ENCODE results near the gene KPNA1.

KPNA1 gene

DNA sequence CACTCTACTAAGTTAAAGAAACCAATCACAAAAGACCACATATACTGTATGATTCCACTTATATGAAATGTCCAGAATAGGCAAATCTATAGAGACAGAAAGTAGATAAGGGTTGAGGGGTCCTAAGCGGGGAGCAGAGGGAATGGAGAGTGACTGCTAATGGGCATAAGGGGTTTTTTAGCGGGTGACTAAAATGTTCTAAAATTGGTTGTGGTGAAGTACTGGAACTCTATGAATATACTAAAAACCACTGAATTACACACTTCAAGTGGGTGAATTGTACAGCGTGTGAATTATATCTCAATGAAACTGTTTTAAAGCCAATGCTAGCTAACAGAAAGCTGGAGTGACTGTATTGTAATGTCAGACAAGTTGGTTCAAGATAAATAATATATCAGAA, 33.3 kb downstream of the KPNA1 start:
- Histone ChIP-seq H3K36me3 (peaks cover 7 to 78% (median 62%) of the 10 kb centered on the region in 11 experiments), H3K4me1 (peaks cover 0 to 21% (median 0%) of the 10 kb centered on the region in 10 experiments; a peak in 7 of 20 replicates), H3K9me3 (replicated peaks in 1 of 11) (peaks cover 0 to 7% (median 0%) of the 10 kb centered on the region in 11 experiments; a peak in 5 of 22 replicates), H3K4me3 (no peak overlapping the region), H3K9ac (no peak overlapping the region), H3K4me2 (no peak overlapping the region), H3K27ac (no peak overlapping the region), H4K20me1 (peaks cover 10 to 100% (median 85%) of the 10 kb centered on the region in 11 experiments; a peak in 20 of 22 replicates), H3K27me3 (no peaks in the 10 kb centered on the region)
- no peak for TF ChIP-seq Cebpa-rat (IDR thresholded peaks at IDR 0.05)

DNA sequence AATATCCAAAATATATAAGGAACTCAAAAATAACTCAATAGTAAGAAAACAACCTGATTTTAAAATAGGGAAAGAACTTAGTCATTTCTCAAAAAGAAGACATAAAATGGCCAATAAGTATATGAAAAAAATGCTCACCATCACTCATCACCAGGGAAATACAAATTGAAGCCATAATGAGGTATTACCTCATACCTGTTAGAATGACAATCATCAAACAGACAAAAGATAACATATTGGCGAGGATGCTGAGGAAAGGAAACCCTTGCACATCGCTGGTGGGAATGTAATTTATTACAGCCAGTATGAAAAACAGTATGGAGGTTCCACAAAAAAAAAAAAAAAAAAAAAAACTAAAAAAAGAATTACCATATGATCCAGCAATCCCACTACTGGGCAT, 38.2 kb downstream of the KPNA1 start:
- Histone ChIP-seq H3K4me1 (peaks cover 0 to 23% (median 0%) of the 10 kb centered on the region in 10 experiments; a peak in 3 of 20 replicates), H3K9ac (no peak overlapping the region), H3K36me3 (peaks cover 8 to 76% (median 45%) of the 10 kb centered on the region in 11 experiments; a peak in 21 of 22 replicates), H3K4me3 (no peak overlapping the region), H4K20me1 (peaks cover 13 to 100% (median 95%) of the 10 kb centered on the region in 11 experiments; a peak in 20 of 22 replicates), H3K9me3 (replicated peaks in 1 of 11) (peaks cover 0 to 16% (median 7%) of the 10 kb centered on the region in 11 experiments; a peak in 8 of 22 replicates), H3K4me2 (no peak overlapping the region), H3K27me3 (no peaks in the 10 kb centered on the region), H3K27ac (no peak overlapping the region)
- TF ChIP-seq Cebpa-rat (IDR thresholded peaks at IDR 0.05): no peak

DNA sequence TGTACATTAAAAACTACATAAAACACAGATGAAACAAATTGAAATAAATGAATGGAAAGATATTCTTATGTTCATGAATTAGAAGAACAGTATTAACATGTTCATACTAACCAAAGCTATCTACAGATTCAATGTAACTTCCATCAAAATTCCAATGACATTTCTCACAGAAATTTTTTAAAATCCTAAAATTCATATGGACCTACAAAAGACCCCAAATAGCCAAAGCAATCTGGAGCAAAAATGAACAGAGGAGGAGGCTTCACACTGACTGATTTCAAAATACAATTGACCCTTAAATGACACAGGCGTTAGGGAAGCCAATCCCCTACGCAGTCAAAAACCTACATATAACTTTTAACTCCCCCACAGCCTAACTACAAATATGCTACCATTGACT, 39.4 kb downstream of the KPNA1 start:
- peaks cover 25 to 100% (median 95%) of the 10 kb centered on the region in 11 experiments; a peak in 20 of 22 replicates for H4K20me1 ChIP-seq
- no peaks in the 10 kb centered on the region for H3K27me3 ChIP-seq
- peaks cover under 1 to 23% (median 5%) of the 10 kb centered on the region in 10 experiments; a peak in 12 of 20 replicates for H3K4me1 ChIP-seq
- peaks cover 0 to 16% (median 7%) of the 10 kb centered on the region in 11 experiments; a peak in 8 of 22 replicates for H3K9me3 ChIP-seq (replicated peaks in 1 of 11)
- H3K27ac ChIP-seq: no peak overlapping the region
- H3K4me3 ChIP-seq: no peak overlapping the region
- no peak overlapping the region for H3K4me2 ChIP-seq
- no peak overlapping the region for H3K9ac ChIP-seq
- peaks cover 8 to 65% (median 39%) of the 10 kb centered on the region in 11 experiments; a peak in 21 of 22 replicates for H3K36me3 ChIP-seq
- TF ChIP-seq Cebpa-rat (IDR thresholded peaks at IDR 0.05): no peak

DNA sequence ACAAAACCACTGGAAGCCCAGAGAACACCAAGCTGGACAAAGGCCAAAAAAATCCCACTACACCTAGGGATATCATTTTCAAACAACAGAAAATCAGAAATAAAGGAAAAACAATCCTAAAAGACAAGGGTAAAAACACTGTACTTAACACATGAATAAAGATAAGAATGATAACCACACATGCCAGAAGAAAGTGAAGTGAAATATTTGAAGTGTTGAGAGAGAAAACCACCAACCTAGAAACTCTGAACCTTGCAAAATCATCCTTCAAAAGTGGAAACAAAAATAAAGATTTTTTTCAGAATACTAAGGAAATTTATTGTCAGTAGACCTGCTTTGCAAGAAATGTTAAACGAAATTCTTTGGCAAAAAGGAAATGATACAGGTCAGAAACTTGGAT, 45.1 kb downstream of the KPNA1 start:
- Histone ChIP-seq H3K4me1 (peaks cover 3 to 19% (median 12%) of the 10 kb centered on the region in 10 experiments; a peak in 15 of 20 replicates), H3K27me3 (no peaks in the 10 kb centered on the region), H3K9me3 (replicated peaks in 1 of 11) (peaks cover 0 to 4% (median 0%) of the 10 kb centered on the region in 11 experiments; a peak in 2 of 22 replicates), H3K9ac (no peak overlapping the region), H3K4me3 (no peak overlapping the region), H3K36me3 (peaks cover 34 to 55% (median 38%) of the 10 kb centered on the region in 11 experiments), H4K20me1 (peaks cover 44 to 96% (median 80%) of the 10 kb centered on the region in 11 experiments; a peak in 20 of 22 replicates), H3K4me2 (peak overlapping the region in 6 of 11 experiments; percentile 3 to 36 (median 25); a peak in 6 of 22 replicates), H3K27ac (no peak overlapping the region)
- TF ChIP-seq Cebpa-rat (IDR thresholded peaks at IDR 0.05): no peak

DNA sequence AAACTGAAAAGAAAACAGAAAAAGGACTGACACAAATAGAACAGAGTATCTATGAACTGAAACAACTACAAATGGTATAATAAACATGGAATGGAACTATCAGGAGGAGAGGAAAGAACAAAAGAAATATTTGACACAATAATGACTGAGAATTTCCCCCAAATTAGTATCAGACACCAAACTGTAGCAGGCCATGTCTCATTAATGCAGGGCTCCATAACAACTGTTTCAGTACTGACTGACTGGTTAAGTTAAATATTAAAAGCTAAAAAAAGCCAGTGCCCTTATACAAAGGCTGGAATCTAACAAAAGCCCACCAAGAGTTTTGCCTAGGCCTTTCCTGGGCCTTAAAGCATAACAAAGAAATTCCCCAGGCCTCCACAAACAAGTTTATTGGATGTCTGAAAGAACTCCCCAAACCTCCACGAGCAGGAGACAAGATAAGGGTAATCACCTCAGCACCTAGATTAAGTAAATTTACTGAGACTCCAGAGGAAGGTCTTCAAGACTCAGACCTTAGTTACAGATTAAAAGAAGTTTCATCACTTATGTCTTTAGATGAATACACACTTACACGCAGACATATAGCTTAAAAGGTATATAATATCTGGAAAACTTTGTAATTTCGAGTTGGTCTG, 45.7 kb downstream of the KPNA1 start:
- Histone ChIP-seq H3K36me3 (peaks cover 39 to 55% (median 43%) of the 10 kb centered on the region in 11 experiments), H3K27ac (no peak overlapping the region), H3K9me3 (replicated peaks in 1 of 11) (no peaks in the 10 kb centered on the region), H3K4me1 (peaks cover 3 to 19% (median 12%) of the 10 kb centered on the region in 10 experiments; a peak in 15 of 20 replicates), H3K4me2 (no peak overlapping the region), H3K9ac (no peak overlapping the region), H4K20me1 (peaks cover 44 to 96% (median 80%) of the 10 kb centered on the region in 11 experiments; a peak in 20 of 22 replicates), H3K4me3 (no peak overlapping the region), H3K27me3 (no peaks in the 10 kb centered on the region)
- no peak for TF ChIP-seq Cebpa-rat (IDR thresholded peaks at IDR 0.05)

DNA sequence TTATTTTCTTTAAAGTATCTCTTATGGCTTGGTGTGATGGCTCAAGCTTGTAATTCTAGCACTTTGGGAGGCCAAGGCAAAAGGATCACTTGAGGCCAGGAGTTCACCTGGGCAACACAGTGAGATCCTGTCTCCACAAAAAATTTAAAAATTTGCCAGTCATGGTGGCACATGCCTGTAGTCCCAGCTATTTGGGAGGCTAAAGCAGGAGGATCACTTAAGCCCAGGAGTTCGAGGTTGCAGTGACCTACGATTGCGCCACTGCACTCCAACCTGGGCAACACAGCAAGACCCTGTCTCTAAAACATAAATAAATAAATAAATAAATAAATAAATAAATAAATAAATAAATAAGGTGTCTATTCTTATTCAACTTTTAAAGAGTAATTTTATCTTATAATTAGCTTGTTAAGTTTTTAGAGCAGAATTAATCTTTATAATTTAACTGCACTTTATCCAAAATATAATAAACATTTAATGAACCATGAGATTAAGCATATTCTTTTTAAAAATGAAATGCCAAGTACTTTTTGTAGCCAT, 48.0 kb downstream of the KPNA1 start:
- H3K4me3 ChIP-seq: no peak overlapping the region
- no peaks in the 10 kb centered on the region for H3K27me3 ChIP-seq
- no peak overlapping the region for H3K9ac ChIP-seq
- H3K9me3 ChIP-seq (replicated peaks in 1 of 11): no peaks in the 10 kb centered on the region
- no peak overlapping the region for H3K4me2 ChIP-seq
- H4K20me1 ChIP-seq: peaks cover 39 to 92% (median 60%) of the 10 kb centered on the region in 11 experiments; a peak in 20 of 22 replicates
- H3K4me1 ChIP-seq: peaks cover 3 to 19% (median 10%) of the 10 kb centered on the region in 10 experiments; a peak in 15 of 20 replicates
- H3K36me3 ChIP-seq: peaks cover 60 to 71% (median 65%) of the 10 kb centered on the region in 11 experiments
- TF ChIP-seq Cebpa-rat (IDR thresholded peaks at IDR 0.05): no peak
- no peak overlapping the region for H3K27ac ChIP-seq

DNA sequence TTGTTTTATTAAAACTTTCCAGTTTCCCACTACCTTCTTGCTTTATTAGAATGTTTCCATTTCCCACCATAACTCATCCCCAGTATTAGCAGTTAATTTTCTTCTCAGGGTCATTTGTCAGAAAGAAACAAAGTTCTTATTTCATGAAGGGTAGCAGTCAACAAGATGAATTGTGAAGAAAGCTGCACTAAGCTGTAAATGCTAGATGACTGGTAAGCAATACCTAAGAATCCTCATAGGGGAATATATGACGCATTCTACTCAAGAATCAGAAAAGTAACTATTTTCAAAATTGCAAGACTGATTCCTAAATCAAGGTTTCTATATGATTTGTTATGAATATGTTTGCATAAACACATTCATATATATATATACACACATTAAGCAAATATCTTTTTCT, 50.1 kb downstream of the KPNA1 start:
- no peak for TF ChIP-seq Cebpa-rat (IDR thresholded peaks at IDR 0.05)
- Histone ChIP-seq H3K27me3 (no peaks in the 10 kb centered on the region), H4K20me1 (peaks cover 19 to 92% (median 42%) of the 10 kb centered on the region in 11 experiments; a peak in 20 of 22 replicates), H3K36me3 (peaks cover 81 to 92% (median 83%) of the 10 kb centered on the region in 11 experiments), H3K27ac (no peak overlapping the region), H3K9me3 (replicated peaks in 1 of 11) (no peaks in the 10 kb centered on the region), H3K9ac (no peak overlapping the region), H3K4me3 (no peak overlapping the region), H3K4me2 (no peak overlapping the region), H3K4me1 (peaks cover 0 to 7% (median 2%) of the 10 kb centered on the region in 10 experiments; a peak in 9 of 20 replicates)

DNA sequence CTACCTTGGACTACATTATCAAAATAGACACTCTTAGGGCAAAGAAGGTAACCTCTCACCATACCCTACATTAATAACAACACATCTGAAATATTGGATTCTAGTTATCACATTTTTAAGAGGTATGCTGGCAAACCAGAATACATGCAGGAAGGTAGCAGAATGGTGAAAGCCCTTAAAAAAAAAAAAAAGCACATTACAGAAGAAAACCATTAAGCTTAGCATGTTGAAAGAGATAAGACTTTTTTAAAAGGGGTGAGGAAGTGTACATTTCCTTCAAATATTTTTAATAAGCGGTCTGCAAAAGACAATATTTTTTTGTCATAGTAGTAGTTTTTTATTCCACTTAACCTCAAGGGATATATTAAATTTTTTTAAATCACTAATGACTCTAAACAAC, 52.3 kb downstream of the KPNA1 start:
- H3K27ac ChIP-seq: no peak overlapping the region
- no peaks in the 10 kb centered on the region for H3K9me3 ChIP-seq (replicated peaks in 1 of 11)
- H4K20me1 ChIP-seq: peaks cover 4 to 91% (median 27%) of the 10 kb centered on the region in 11 experiments; a peak in 17 of 22 replicates
- TF ChIP-seq Cebpa-rat (IDR thresholded peaks at IDR 0.05): no peak
- peaks cover 90 to 100% (median 98%) of the 10 kb centered on the region in 11 experiments for H3K36me3 ChIP-seq
- no peaks in the 10 kb centered on the region for H3K4me1 ChIP-seq
- H3K9ac ChIP-seq: no peak overlapping the region
- no peak overlapping the region for H3K4me2 ChIP-seq
- H3K4me3 ChIP-seq: no peak overlapping the region
- no peaks in the 10 kb centered on the region for H3K27me3 ChIP-seq

DNA sequence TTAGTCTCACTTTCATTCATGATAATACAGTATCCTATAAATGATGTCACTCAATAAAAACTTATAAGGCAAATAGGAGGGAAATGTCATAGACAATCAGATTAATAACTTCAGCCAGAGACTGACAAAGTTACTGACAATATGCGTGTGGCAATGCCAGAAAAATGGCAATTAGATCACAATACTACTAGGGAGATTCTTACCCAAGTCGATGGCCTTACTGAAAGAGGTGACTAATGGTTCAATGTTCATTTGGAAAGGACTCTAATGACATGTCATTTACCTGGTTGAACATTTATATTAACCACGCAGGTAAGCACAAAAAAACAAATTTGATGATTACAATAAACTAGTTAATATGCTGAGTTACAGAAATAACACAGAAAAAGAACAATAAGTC, 52.9 kb downstream of the KPNA1 start:
- no peak for TF ChIP-seq Cebpa-rat (IDR thresholded peaks at IDR 0.05)
- Histone ChIP-seq H3K27me3 (no peaks in the 10 kb centered on the region), H3K4me1 (no peaks in the 10 kb centered on the region), H3K4me3 (no peak overlapping the region), H3K4me2 (no peak overlapping the region), H3K9ac (no peak overlapping the region), H3K36me3 (peaks cover 90 to 100% (median 98%) of the 10 kb centered on the region in 11 experiments), H3K27ac (no peak overlapping the region), H3K9me3 (replicated peaks in 1 of 11) (no peaks in the 10 kb centered on the region), H4K20me1 (peaks cover 4 to 86% (median 27%) of the 10 kb centered on the region in 11 experiments; a peak in 17 of 22 replicates)

Data from BLaER1 treated with 17β-estradiol and CSF1 and Interleukin-3, amounts not matched to agents 10 nM and 100 nM (cell line).